ENCODE results near the gene NPHP3.
"Not testable (repeated sequence)": the region's sequence is repeated elsewhere in the genome, so short reads cannot be mapped to it uniquely, and the experiment has no call there.

Gene NPHP3

DNA sequence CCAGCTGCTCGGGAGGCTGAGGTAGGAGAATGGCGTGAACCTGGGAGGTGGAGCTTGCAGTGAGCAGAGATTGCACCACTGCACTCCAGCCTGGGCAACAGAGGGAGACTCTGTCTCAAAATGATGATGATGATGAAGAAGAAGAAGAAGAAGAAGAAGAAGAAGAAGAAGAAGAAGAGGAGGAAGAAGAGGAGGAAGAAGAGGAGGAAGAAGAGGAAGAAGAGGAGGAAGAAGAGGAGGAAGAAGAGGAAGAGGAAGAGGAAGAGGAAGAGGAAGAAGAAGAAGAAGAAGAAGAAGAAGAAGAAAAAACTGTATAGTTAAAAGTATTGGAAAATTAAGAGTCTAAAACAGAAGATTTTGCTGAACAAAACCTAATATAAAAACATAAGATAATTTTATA, 80.8 kb downstream of the NPHP3 start:
- H3K4me3 ChIP-seq (ENCODE audit: low read depth in 1 of 2, low read length in 2 of 2); H3K27ac ChIP-seq (ENCODE audit: low read length); H3K27me3 ChIP-seq (ENCODE audit: low read depth, low read length); H3K9me3 ChIP-seq (ENCODE audit: control insufficient read depth in 1 of 2, low read length in 2 of 2); H3K4me1 ChIP-seq (ENCODE audit: control insufficient read depth in 1 of 2, insufficient read depth in 2 of 2, low read length in 2 of 2): not testable (repeated sequence)
- peaks cover 3 to 16% of the 10 kb centered on the region in 2 donors for H3K36me3 ChIP-seq (ENCODE audit: control insufficient read depth in 1 of 2, insufficient read depth in 2 of 2, low read length in 2 of 2)

DNA sequence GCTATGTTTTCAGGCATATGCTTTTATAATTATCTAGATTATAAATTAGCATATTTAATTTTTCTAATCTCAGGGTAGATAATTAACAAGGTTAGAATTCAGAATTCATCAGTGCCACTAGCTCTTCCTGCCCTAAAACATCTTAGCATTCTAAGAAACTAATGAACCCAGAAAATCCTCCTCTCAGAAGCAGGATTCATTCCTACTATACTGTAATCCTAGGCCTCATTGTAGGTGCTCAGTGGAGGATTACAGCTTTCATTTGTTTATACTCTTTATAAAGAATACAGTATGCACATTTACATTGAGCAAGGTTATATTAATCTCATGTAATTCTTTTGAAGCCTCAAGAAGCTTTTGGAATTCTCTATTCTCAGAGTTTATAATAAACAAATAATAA, 83.5 kb downstream of the NPHP3 start:
- Histone ChIP-seq H3K9me3 (ENCODE audit: control insufficient read depth in 1 of 2, low read length in 2 of 2) (no peaks in the 10 kb centered on the region), H3K27me3 (ENCODE audit: low read depth, low read length) (no peaks in the 10 kb centered on the region), H3K27ac (ENCODE audit: low read length) (no peak overlapping the region), H3K4me3 (ENCODE audit: low read depth in 1 of 2, low read length in 2 of 2) (no peak overlapping the region), H3K4me1 (ENCODE audit: control insufficient read depth in 1 of 2, insufficient read depth in 2 of 2, low read length in 2 of 2) (no peaks in the 10 kb centered on the region), H3K36me3 (ENCODE audit: control insufficient read depth in 1 of 2, insufficient read depth in 2 of 2, low read length in 2 of 2) (peaks cover 4 to 22% of the 10 kb centered on the region in 2 donors)

DNA sequence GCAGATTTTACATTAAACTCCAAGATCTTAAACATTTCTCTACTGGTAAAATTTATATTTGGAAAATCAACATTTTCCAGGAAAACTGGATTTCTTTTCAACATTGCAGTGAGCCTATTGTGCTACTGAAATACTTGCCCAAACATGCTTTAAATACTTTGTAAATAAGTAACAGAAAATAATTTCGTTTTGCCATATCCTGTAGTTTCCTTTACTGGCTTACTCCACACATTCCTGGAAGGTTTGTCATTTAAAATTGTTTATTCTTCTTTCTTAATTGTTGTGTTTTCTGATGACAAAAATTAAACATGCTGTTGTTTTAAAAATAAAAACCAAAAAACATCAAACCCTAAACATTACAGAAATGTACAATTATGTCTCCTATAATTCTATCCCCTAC, 84.6 kb downstream of the NPHP3 start:
- Histone ChIP-seq H3K27ac (ENCODE audit: low read length) (no peak overlapping the region), H3K4me3 (ENCODE audit: low read depth in 1 of 2, low read length in 2 of 2) (no peak overlapping the region), H3K27me3 (ENCODE audit: low read depth, low read length) (no peaks in the 10 kb centered on the region), H3K36me3 (ENCODE audit: control insufficient read depth in 1 of 2, insufficient read depth in 2 of 2, low read length in 2 of 2) (peaks cover 4 to 22% of the 10 kb centered on the region in 2 donors), H3K4me1 (ENCODE audit: control insufficient read depth in 1 of 2, insufficient read depth in 2 of 2, low read length in 2 of 2) (no peaks in the 10 kb centered on the region), H3K9me3 (ENCODE audit: control insufficient read depth in 1 of 2, low read length in 2 of 2) (no peaks in the 10 kb centered on the region)

DNA sequence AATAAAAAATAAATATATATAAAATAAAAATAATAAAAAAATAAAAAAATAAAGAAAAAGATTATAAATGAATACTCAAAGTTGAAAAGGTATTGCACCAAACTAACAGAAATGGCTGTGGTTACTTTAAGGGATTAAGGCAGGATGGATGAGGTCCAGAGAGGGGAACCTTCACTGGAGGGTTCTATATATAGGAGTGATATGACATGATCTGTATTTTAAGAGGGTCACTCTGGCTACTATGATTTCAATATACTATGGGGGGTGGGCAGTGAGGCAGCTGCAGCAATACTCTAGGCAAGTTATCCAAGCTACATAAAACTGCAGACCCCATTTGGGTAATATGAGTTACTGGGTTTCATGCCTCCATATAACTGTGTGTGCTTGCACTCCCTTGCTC, 87.2 kb downstream of the NPHP3 start:
- H3K4me3 ChIP-seq (ENCODE audit: low read depth in 1 of 2, low read length in 2 of 2): no peak overlapping the region
- H3K9me3 ChIP-seq (ENCODE audit: control insufficient read depth in 1 of 2, low read length in 2 of 2): no peaks in the 10 kb centered on the region
- peaks cover 4 to 22% of the 10 kb centered on the region in 2 donors for H3K36me3 ChIP-seq (ENCODE audit: control insufficient read depth in 1 of 2, insufficient read depth in 2 of 2, low read length in 2 of 2)
- H3K27me3 ChIP-seq (ENCODE audit: low read depth, low read length): no peaks in the 10 kb centered on the region
- no peaks in the 10 kb centered on the region for H3K4me1 ChIP-seq (ENCODE audit: control insufficient read depth in 1 of 2, insufficient read depth in 2 of 2, low read length in 2 of 2)
- no peak overlapping the region for H3K27ac ChIP-seq (ENCODE audit: low read length)
